Mononuclear cell (primary cell): Measurements from ENCODE around the gene LHX4. TPM values are rescaled to one million over a fixed set of nuclear protein-coding genes. Genes with fewer than 3 reads are reported as not detected.

Source experiments
- H3K27me3 ChIP-seq: 2 replicates; pipeline ENCODE4 v1.6.0; 2011; ENCODE audit warnings: low read length, control low read depth; ENCODE audit not compliant: insufficient read depth
- H3K4me1 ChIP-seq: 2 replicates; pipeline ENCODE4 v1.5.1; 2011; ENCODE audit warnings: mild to moderate bottlenecking, low read length, control low read depth; ENCODE audit not compliant: insufficient read depth
- H3K4me3 ChIP-seq: 2 replicates; pipeline ENCODE4 v1.5.1; 2011; ENCODE audit warnings: mild to moderate bottlenecking, low read length, moderate library complexity
- H3K9me3 ChIP-seq: 2 replicates; pipeline ENCODE4 v1.5.1; 2011; ENCODE audit warnings: low read depth, mild to moderate bottlenecking, control low read depth, low read length
- total RNA-seq: library from RNA; depleted of rRNA; stranded (reverse); fragments of >200 nt; gene quantifications from one replicate; pipeline ENCODE4 v1.2.3, GENCODE V29; 2012

The LHX4 gene
- total RNA-seq, 1 donor: 0.10 TPM

GRCh38 chr1:180290265-180291001 lies 60.4 kb downstream of the LHX4 start:
- Histone ChIP-seq H3K4me1 (peaks cover 7% of the 10 kb centered on the region), H3K9me3 (peaks cover 6% of the 10 kb centered on the region), H3K4me3 (no peak overlapping the region), H3K27me3 (no peaks in the 10 kb centered on the region)

DNA sequence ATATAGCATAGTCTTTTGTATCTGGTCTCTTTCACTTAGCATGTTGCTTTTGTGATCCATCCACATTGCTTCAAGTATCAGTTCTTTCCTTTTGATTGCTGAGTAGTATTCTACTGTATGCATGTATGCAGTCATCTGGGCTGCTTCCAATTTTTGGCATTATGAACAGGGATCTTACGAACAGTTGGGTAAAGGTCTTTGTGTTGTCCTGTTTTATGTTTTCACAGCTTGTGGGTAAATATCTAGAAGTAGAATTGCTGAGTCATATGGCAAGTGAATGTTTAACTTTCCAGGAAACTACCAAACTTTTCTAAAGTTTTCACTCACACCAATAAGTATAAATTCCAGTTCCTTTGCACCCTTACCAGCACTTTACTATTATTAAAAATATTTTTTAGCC lies 60.9 kb downstream of the LHX4 start:
- Histone ChIP-seq H3K9me3 (peaks cover 6% of the 10 kb centered on the region), H3K4me1 (peaks cover 7% of the 10 kb centered on the region), H3K27me3 (no peaks in the 10 kb centered on the region), H3K4me3 (no peak overlapping the region)

DNA sequence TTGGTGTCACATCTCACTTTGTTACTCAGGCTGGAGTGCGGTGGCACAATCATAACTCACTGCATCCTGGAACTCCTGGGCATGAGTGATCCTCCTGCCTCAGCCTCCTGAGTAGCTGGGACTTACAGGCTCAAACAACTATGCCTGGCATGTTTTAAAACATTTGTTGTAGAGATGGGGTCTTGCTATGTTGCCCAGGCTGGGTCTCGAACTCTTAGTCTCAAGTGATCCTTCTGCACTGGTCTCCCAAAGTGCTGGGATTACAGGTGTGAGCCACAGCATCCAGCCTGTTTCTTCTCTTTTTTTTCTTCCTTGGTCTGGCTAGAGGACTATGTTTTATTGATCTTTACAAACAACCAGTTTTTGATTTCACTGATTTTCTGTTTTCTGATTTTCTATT lies 64.6 kb downstream of the LHX4 start:
- Histone ChIP-seq H3K4me1 (peaks cover 7% of the 10 kb centered on the region), H3K27me3 (no peaks in the 10 kb centered on the region), H3K9me3 (peaks cover 6% of the 10 kb centered on the region), H3K4me3 (no peak overlapping the region)

DNA sequence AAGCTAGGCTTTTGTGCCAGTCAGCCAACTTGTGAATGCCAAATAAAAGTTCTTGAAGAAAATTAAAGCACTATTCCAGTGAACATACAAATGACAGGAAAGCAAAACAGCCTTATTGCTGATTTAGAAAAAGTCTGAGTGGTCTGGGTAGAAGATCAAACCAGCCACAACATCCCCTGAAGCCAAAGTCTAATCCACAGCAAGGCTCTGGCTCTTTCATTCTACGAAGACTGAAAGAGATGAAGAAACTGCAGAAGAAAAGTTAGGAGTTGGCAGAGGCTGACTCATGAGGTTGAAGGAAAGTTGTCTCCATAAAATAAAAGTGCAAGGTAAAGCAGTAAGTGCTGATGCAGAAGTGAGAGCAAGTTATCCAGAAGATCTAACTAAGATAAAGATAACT lies 65.9 kb downstream of the LHX4 start:
- H3K4me1 ChIP-seq: peaks cover 2% of the 10 kb centered on the region
- peaks cover 6% of the 10 kb centered on the region for H3K9me3 ChIP-seq
- H3K27me3 ChIP-seq: no peaks in the 10 kb centered on the region
- no peak overlapping the region for H3K4me3 ChIP-seq

DNA sequence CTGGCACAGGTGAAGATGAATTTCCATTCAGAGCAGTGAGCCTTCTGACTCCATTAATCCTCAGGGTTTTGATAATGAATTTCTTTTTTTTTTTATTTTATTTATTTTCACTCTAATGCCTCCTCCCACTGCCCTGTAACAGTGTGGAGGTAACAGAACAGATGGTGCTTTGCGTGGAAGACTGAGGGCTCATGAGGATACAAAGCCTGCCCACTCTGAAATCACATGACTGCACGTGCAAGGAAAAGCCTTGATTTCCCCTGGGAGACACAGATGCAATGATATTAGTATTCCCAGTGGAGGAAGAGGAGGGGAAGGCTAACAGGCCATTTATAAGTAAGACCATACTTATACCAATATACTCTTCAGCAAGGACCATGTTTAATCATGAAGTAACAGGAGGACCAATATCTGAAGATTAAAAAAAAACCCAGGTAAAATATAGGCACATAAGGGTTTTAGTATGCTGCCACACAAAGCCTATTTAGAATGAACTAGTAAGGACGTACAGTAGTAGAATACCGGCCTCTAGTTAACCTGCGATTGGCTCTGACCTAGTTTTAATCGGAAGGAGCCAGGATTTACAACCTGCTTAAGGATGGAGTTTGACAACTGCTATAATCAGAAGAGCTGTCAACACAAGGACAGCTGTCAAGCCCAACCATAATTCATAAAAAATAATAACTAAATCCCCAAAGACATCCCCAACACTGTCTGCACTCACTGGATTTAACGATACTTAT lies 69.6 kb downstream of the LHX4 start:
- Histone ChIP-seq H3K27me3 (no peaks in the 10 kb centered on the region), H3K9me3 (no peaks in the 10 kb centered on the region), H3K4me1 (no peaks in the 10 kb centered on the region), H3K4me3 (no peak overlapping the region)

- H3K27me3 ChIP-seq: no peaks in the 10 kb centered on the region
- H3K4me1 ChIP-seq: no peaks in the 10 kb centered on the region
- no peak overlapping the region for H3K4me3 ChIP-seq
- H3K9me3 ChIP-seq: no peaks in the 10 kb centered on the region
Observed at GRCh38 chr1:180301135-180301742, 71.2 kb downstream of the LHX4 start.

DNA sequence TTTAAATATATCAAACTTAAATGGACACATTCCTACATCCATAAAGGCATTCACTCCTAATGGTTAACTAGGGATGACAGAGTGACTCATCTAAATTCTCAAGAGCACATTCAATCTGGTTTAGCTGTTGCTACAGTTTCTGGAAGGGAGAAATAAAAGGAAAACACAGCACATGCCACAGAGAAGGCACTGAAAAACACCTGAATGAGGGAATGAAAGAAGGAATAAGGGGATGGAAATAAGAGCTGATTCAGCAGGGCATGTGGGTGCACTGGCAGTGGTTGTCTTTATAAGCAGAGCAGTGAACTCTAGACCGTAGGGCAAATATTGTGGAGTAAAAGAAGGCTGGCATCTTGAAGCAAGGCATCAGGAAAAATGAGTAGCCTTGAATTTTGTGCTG lies 79.3 kb downstream of the LHX4 start:
- Histone ChIP-seq H3K4me3 (no peak overlapping the region), H3K9me3 (no peaks in the 10 kb centered on the region), H3K4me1 (no peaks in the 10 kb centered on the region), H3K27me3 (no peaks in the 10 kb centered on the region)

GRCh38 chr1:180310095-180310494 lies 80.0 kb downstream of the LHX4 start:
- Histone ChIP-seq H3K9me3 (no peaks in the 10 kb centered on the region), H3K27me3 (no peaks in the 10 kb centered on the region), H3K4me1 (no peaks in the 10 kb centered on the region), H3K4me3 (no peak overlapping the region)

- no peaks in the 10 kb centered on the region for H3K4me1 ChIP-seq
- no peak overlapping the region for H3K4me3 ChIP-seq
- H3K27me3 ChIP-seq: no peaks in the 10 kb centered on the region
- H3K9me3 ChIP-seq: no peaks in the 10 kb centered on the region
Observed at GRCh38 chr1:180311011-180311730, 81.1 kb downstream of the LHX4 start.

DNA sequence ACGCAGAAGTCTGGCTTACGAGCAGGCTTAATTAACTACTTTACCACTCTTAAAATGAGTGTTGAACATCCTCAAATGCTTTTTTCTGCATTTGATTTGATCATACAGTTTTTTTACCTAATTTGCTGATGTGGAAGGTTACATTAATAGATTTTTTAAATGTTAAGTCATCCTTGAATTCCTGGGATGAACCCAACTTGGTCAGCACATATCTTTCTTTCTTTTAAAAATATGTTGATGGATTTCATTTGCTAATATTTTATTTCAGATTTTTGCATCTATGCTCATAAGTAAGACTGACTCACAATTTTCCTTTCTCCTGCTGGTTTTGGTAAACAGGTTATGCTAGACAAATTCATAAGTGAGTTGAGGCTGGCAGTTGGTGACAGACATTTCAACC lies 82.9 kb downstream of the LHX4 start:
- H3K9me3 ChIP-seq: no peaks in the 10 kb centered on the region
- no peaks in the 10 kb centered on the region for H3K4me1 ChIP-seq
- no peak overlapping the region for H3K4me3 ChIP-seq
- H3K27me3 ChIP-seq: no peaks in the 10 kb centered on the region

DNA sequence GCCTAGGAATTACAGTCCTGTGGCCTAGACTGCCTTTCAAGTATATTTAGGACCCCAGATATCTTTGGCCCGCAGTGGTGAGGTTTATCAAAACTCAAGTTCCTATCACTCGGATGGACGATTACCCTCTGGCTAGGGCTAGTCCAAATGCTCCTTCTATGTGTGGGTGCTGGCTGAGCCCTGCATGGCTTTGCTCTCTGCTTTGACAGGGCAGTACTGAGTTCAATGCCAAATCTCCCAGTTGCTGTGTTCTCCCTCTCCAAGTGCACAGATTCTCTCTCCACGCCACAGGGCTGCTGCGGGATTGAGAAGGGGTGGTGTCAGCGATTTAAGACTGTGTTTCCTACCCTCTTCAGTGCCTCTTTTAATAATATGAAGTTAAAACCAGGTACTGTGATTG lies 97.0 kb downstream of the LHX4 start:
- H3K4me3 ChIP-seq: no peak overlapping the region
- no peaks in the 10 kb centered on the region for H3K4me1 ChIP-seq
- H3K27me3 ChIP-seq: no peaks in the 10 kb centered on the region
- H3K9me3 ChIP-seq: peaks cover 4% of the 10 kb centered on the region

Other genes starting within 250 kb of the LHX4 start
- gene QSOX1, start 75.4 kb upstream of the LHX4 start, total RNA-seq: 56.0 TPM